SH-SY5Y (cell line): ENCODE measurements around the gene PLXDC1.

Experiments
- GATA2 ChIP-seq: IDR thresholded peaks from 2 replicates; pipeline ENCODE4 v1.6.1; 2011; ENCODE audit warnings: mild to moderate bottlenecking, low read depth, low read length
- GATA3 ChIP-seq: IDR thresholded peaks from 2 replicates; pipeline ENCODE4 v1.6.1; 2011; ENCODE audit warnings: low read depth, mild to moderate bottlenecking, low read length, moderate library complexity

- TF ChIP-seq GATA2 (no peak), GATA3 (no peak)
Observed at GRCh38 chr17:39191750-39192510, 40.5 kb upstream of the PLXDC1 start.
